Measurements from ENCODE around the gene AFAP1L2.
"Not testable (repeated sequence)": the region's sequence is repeated elsewhere in the genome, so short reads cannot be mapped to it uniquely, and the experiment has no call there.

Gene AFAP1L2

GRCh38 chr10:114352653-114353298 is 51.5 kb downstream of the AFAP1L2 start:
- Histone ChIP-seq H3K27me3 (replicated peaks; ENCODE audit: control insufficient read depth, insufficient read depth, low read length, poor library complexity, severe bottlenecking) (no peaks in the 10 kb centered on the region), H3K9me3 (ENCODE audit: control insufficient read depth, low read length) (no peaks in the 10 kb centered on the region), H3K36me3 (ENCODE audit: control insufficient read depth, insufficient read depth, low read length) (no peaks in the 10 kb centered on the region), H3K4me3 (ENCODE audit: insufficient read depth, low read depth, low read length, poor library complexity, severe bottlenecking) (no peak overlapping the region), H3K4me1 (ENCODE audit: control insufficient read depth, insufficient read depth, low read length, poor library complexity, severe bottlenecking) (no peaks in the 10 kb centered on the region), H3K27ac (ENCODE audit: insufficient read depth, low read length, poor library complexity, severe bottlenecking) (no peak overlapping the region)
- DNase-seq: no peak

GRCh38 chr10:114350751-114351150 is 53.6 kb downstream of the AFAP1L2 start:
- DNase-seq: no peak
- no peaks in the 10 kb centered on the region for H3K27me3 ChIP-seq (replicated peaks; ENCODE audit: control insufficient read depth, insufficient read depth, low read length, poor library complexity, severe bottlenecking)
- H3K4me3 ChIP-seq (ENCODE audit: insufficient read depth, low read depth, low read length, poor library complexity, severe bottlenecking): no peak overlapping the region
- H3K36me3 ChIP-seq (ENCODE audit: control insufficient read depth, insufficient read depth, low read length): no peaks in the 10 kb centered on the region
- H3K4me1 ChIP-seq (ENCODE audit: control insufficient read depth, insufficient read depth, low read length, poor library complexity, severe bottlenecking): no peaks in the 10 kb centered on the region
- no peaks in the 10 kb centered on the region for H3K9me3 ChIP-seq (ENCODE audit: control insufficient read depth, low read length)
- no peak overlapping the region for H3K27ac ChIP-seq (ENCODE audit: insufficient read depth, low read length, poor library complexity, severe bottlenecking)

GRCh38 chr10:114349522-114350215 is 54.6 kb downstream of the AFAP1L2 start:
- no peak for DNase-seq
- no peak overlapping the region for H3K27ac ChIP-seq (ENCODE audit: insufficient read depth, low read length, poor library complexity, severe bottlenecking)
- no peaks in the 10 kb centered on the region for H3K27me3 ChIP-seq (replicated peaks; ENCODE audit: control insufficient read depth, insufficient read depth, low read length, poor library complexity, severe bottlenecking)
- H3K4me3 ChIP-seq (ENCODE audit: insufficient read depth, low read depth, low read length, poor library complexity, severe bottlenecking): no peak overlapping the region
- H3K9me3 ChIP-seq (ENCODE audit: control insufficient read depth, low read length): no peaks in the 10 kb centered on the region
- no peaks in the 10 kb centered on the region for H3K4me1 ChIP-seq (ENCODE audit: control insufficient read depth, insufficient read depth, low read length, poor library complexity, severe bottlenecking)
- no peaks in the 10 kb centered on the region for H3K36me3 ChIP-seq (ENCODE audit: control insufficient read depth, insufficient read depth, low read length)

- H3K36me3 ChIP-seq (ENCODE audit: control insufficient read depth, insufficient read depth, low read length): not testable (repeated sequence)
These were observed 55.2 kb downstream of the AFAP1L2 start for GRCh38 chr10:114349071-114349470.

GRCh38 chr10:114347791-114348190 is 56.5 kb downstream of the AFAP1L2 start:
- Histone ChIP-seq H3K9me3 (ENCODE audit: control insufficient read depth, low read length) (no peaks in the 10 kb centered on the region), H3K4me3 (ENCODE audit: insufficient read depth, low read depth, low read length, poor library complexity, severe bottlenecking) (no peak overlapping the region), H3K4me1 (ENCODE audit: control insufficient read depth, insufficient read depth, low read length, poor library complexity, severe bottlenecking) (no peaks in the 10 kb centered on the region), H3K36me3 (ENCODE audit: control insufficient read depth, insufficient read depth, low read length) (no peaks in the 10 kb centered on the region), H3K27ac (ENCODE audit: insufficient read depth, low read length, poor library complexity, severe bottlenecking) (no peak overlapping the region), H3K27me3 (replicated peaks; ENCODE audit: control insufficient read depth, insufficient read depth, low read length, poor library complexity, severe bottlenecking) (no peaks in the 10 kb centered on the region)
- DNase-seq: no peak

More at GRCh38 chr10:114349071-114349470, 55.2 kb downstream of the AFAP1L2 start:
- H3K4me3 ChIP-seq (ENCODE audit: insufficient read depth, low read depth, low read length, poor library complexity, severe bottlenecking); DNase-seq; H3K27ac ChIP-seq (ENCODE audit: insufficient read depth, low read length, poor library complexity, severe bottlenecking); H3K9me3 ChIP-seq (ENCODE audit: control insufficient read depth, low read length); H3K27me3 ChIP-seq (replicated peaks; ENCODE audit: control insufficient read depth, insufficient read depth, low read length, poor library complexity, severe bottlenecking); H3K4me1 ChIP-seq (ENCODE audit: control insufficient read depth, insufficient read depth, low read length, poor library complexity, severe bottlenecking): not testable (repeated sequence)

GRCh38 chr10:114347241-114347640 is 57.1 kb downstream of the AFAP1L2 start:
- no peaks in the 10 kb centered on the region for H3K36me3 ChIP-seq (ENCODE audit: control insufficient read depth, insufficient read depth, low read length)
- no peaks in the 10 kb centered on the region for H3K27me3 ChIP-seq (replicated peaks; ENCODE audit: control insufficient read depth, insufficient read depth, low read length, poor library complexity, severe bottlenecking)
- H3K27ac ChIP-seq (ENCODE audit: insufficient read depth, low read length, poor library complexity, severe bottlenecking): no peak overlapping the region
- no peak overlapping the region for H3K4me3 ChIP-seq (ENCODE audit: insufficient read depth, low read depth, low read length, poor library complexity, severe bottlenecking)
- no peak for DNase-seq
- no peaks in the 10 kb centered on the region for H3K4me1 ChIP-seq (ENCODE audit: control insufficient read depth, insufficient read depth, low read length, poor library complexity, severe bottlenecking)
- H3K9me3 ChIP-seq (ENCODE audit: control insufficient read depth, low read length): no peaks in the 10 kb centered on the region

GRCh38 chr10:114346176-114347031 is 57.9 kb downstream of the AFAP1L2 start:
- Histone ChIP-seq H3K36me3 (ENCODE audit: control insufficient read depth, insufficient read depth, low read length) (no peaks in the 10 kb centered on the region), H3K27ac (ENCODE audit: insufficient read depth, low read length, poor library complexity, severe bottlenecking) (no peak overlapping the region), H3K4me1 (ENCODE audit: control insufficient read depth, insufficient read depth, low read length, poor library complexity, severe bottlenecking) (no peaks in the 10 kb centered on the region), H3K9me3 (ENCODE audit: control insufficient read depth, low read length) (no peaks in the 10 kb centered on the region), H3K27me3 (replicated peaks; ENCODE audit: control insufficient read depth, insufficient read depth, low read length, poor library complexity, severe bottlenecking) (no peaks in the 10 kb centered on the region), H3K4me3 (ENCODE audit: insufficient read depth, low read depth, low read length, poor library complexity, severe bottlenecking) (no peak overlapping the region)
- DNase-seq: no peak

- Histone ChIP-seq H3K4me1 (ENCODE audit: control insufficient read depth, insufficient read depth, low read length, poor library complexity, severe bottlenecking) (no peaks in the 10 kb centered on the region), H3K4me3 (ENCODE audit: insufficient read depth, low read depth, low read length, poor library complexity, severe bottlenecking) (no peak overlapping the region), H3K9me3 (ENCODE audit: control insufficient read depth, low read length) (no peaks in the 10 kb centered on the region)
These were observed 58.6 kb downstream of the AFAP1L2 start for GRCh38 chr10:114345701-114346100.

GRCh38 chr10:114343623-114344505 is 60.4 kb downstream of the AFAP1L2 start:
- H3K4me3 ChIP-seq (ENCODE audit: insufficient read depth, low read depth, low read length, poor library complexity, severe bottlenecking): no peak overlapping the region
- no peaks in the 10 kb centered on the region for H3K36me3 ChIP-seq (ENCODE audit: control insufficient read depth, insufficient read depth, low read length)
- no peaks in the 10 kb centered on the region for H3K9me3 ChIP-seq (ENCODE audit: control insufficient read depth, low read length)
- DNase-seq: no peak
- no peaks in the 10 kb centered on the region for H3K4me1 ChIP-seq (ENCODE audit: control insufficient read depth, insufficient read depth, low read length, poor library complexity, severe bottlenecking)
- H3K27ac ChIP-seq (ENCODE audit: insufficient read depth, low read length, poor library complexity, severe bottlenecking): no peak overlapping the region
- no peaks in the 10 kb centered on the region for H3K27me3 ChIP-seq (replicated peaks; ENCODE audit: control insufficient read depth, insufficient read depth, low read length, poor library complexity, severe bottlenecking)

More at GRCh38 chr10:114345701-114346100, 58.6 kb downstream of the AFAP1L2 start:
- no peak overlapping the region for H3K27ac ChIP-seq (ENCODE audit: insufficient read depth, low read length, poor library complexity, severe bottlenecking)
- no peaks in the 10 kb centered on the region for H3K27me3 ChIP-seq (replicated peaks; ENCODE audit: control insufficient read depth, insufficient read depth, low read length, poor library complexity, severe bottlenecking)
- no peaks in the 10 kb centered on the region for H3K36me3 ChIP-seq (ENCODE audit: control insufficient read depth, insufficient read depth, low read length)
- no peak for DNase-seq
